Breast epithelium (tissue), 4 donors: ENCODE data around the gene MATN1. TPM values are rescaled to one million over a fixed set of nuclear protein-coding genes. Genes with fewer than 3 reads are reported as not detected.

Source experiments
- DNase-seq, 2 donors: peaks; one replicate each; pipeline ENCODE4 v3.0.0-alpha.2; 2019; ENCODE audit warnings: low spot score in 2 of 2
- H3K27ac ChIP-seq, 2 donors: fragments of 200-600 bp; sonication (generic) in 1 of 2; one replicate each; pipeline ENCODE4 v1.5.1; 2016 to 2019; ENCODE audit warnings: mild to moderate bottlenecking in 1 of 2
- H3K27me3 ChIP-seq, 2 donors: fragments of 200-600 bp; sonication (generic) in 1 of 2; one replicate each; pipeline versions ENCODE4 v1.5.1 to v1.6.0; 2017 to 2019; ENCODE audit warnings: control low read depth in 1 of 2, mild to moderate bottlenecking in 1 of 2
- H3K36me3 ChIP-seq: fragments of 200-600 bp; one replicate; pipeline ENCODE4 v1.5.1; 2019
- H3K4me1 ChIP-seq, 2 donors: fragments of 200-600 bp; sonication (generic); one replicate each; pipeline ENCODE4 v1.5.1; 2016 to 2019; ENCODE audit warnings: control low read depth in 1 of 2
- H3K4me3 ChIP-seq, 3 donors: fragments of 200-600 bp; sonication (generic); 1 replicate in 2 of 3; 2 replicates in 1 of 3; pipeline ENCODE4 v1.5.1; 2016 to 2019; ENCODE audit warnings: mild to moderate bottlenecking in 3 of 3, moderate library complexity in 2 of 3
- H3K9me3 ChIP-seq, 2 donors: fragments of 200-600 bp; sonication (generic) in 1 of 2; one replicate each; pipeline ENCODE4 v1.5.1; 2016 to 2019; ENCODE audit warnings: control low read depth in 1 of 2
- CTCF ChIP-seq, 3 donors: fragments of 450-650 bp; IDR thresholded peaks; one replicate each; pipeline ENCODE4 v1.5.1; 2016 to 2017; ENCODE audit warnings: antibody characterized with exemption in 3 of 3, mild to moderate bottlenecking in 3 of 3, moderate library complexity in 3 of 3
- POLR2A ChIP-seq: fragments of 450-650 bp; IDR thresholded peaks from one replicate; pipeline ENCODE4 v1.6.1; 2016; ENCODE audit warnings: antibody characterized with exemption, mild to moderate bottlenecking, moderate library complexity
- POLR2AphosphoS5 ChIP-seq, 3 donors: sonication (generic); formaldehyde crosslinking; IDR thresholded peaks; one replicate each; pipeline ENCODE4 v1.6.1; 2017; ENCODE audit warnings: antibody characterized with exemption in 3 of 3
- intact Hi-C: fragments of 100-400 bp; cut with DNase I; formaldehyde crosslinking; loops from one replicate; pipeline ENCODE4 v1.15.1; 2023; ENCODE audit warnings: low total_unique reads
- total RNA-seq, 3 donors: library from RNA; depleted of rRNA; stranded (reverse); fragments of >200 nt; gene quantifications; one replicate each; pipeline ENCODE4 v1.1.0, GENCODE V29; 2016

MATN1 gene
- total RNA-seq, 3 donors from 2014 or later: not detected

- TF ChIP-seq POLR2AphosphoS5 (IDR thresholded peaks at IDR 0.05) (no peak), POLR2A (no peak), CTCF (IDR thresholded peaks at IDR 0.05) (no peak)
- no peaks in the 10 kb centered on the region for H3K4me1 ChIP-seq
- H3K4me3 ChIP-seq: no peak overlapping the region
- no peaks in the 10 kb centered on the region for H3K27me3 ChIP-seq
- intact Hi-C loops: no loop called here
- no peak overlapping the region for H3K27ac ChIP-seq
- no peaks in the 10 kb centered on the region for H3K36me3 ChIP-seq
- no peak for DNase-seq
- no peaks in the 10 kb centered on the region for H3K9me3 ChIP-seq
These were observed 7.5 kb downstream of the MATN1 start for GRCh38 chr1:30715886-30716285.

- Histone ChIP-seq H3K27ac (no peak overlapping the region), H3K27me3 (no peaks in the 10 kb centered on the region), H3K9me3 (no peaks in the 10 kb centered on the region), H3K36me3 (no peaks in the 10 kb centered on the region), H3K4me1 (no peaks in the 10 kb centered on the region), H3K4me3 (no peak overlapping the region)
- intact Hi-C loops: no loop called here
- no peak for DNase-seq
- TF ChIP-seq POLR2A (no peak), CTCF (IDR thresholded peaks at IDR 0.05) (no peak), POLR2AphosphoS5 (IDR thresholded peaks at IDR 0.05) (no peak)
These were observed 8.2 kb downstream of the MATN1 start for GRCh38 chr1:30715216-30715615.

GRCh38 chr1:30714536-30715090 is 8.8 kb downstream of the MATN1 start:
- no peak for DNase-seq
- H3K27me3 ChIP-seq: no peaks in the 10 kb centered on the region
- H3K27ac ChIP-seq: no peak overlapping the region
- no peaks in the 10 kb centered on the region for H3K4me1 ChIP-seq
- intact Hi-C loops: no loop called here
- H3K36me3 ChIP-seq: no peaks in the 10 kb centered on the region
- no peak for TF ChIP-seq CTCF (IDR thresholded peaks at IDR 0.05)
- no peak for TF ChIP-seq POLR2AphosphoS5 (IDR thresholded peaks at IDR 0.05)
- TF ChIP-seq POLR2A: no peak
- H3K4me3 ChIP-seq: no peak overlapping the region
- H3K9me3 ChIP-seq: no peaks in the 10 kb centered on the region

- H3K27me3 ChIP-seq: no peaks in the 10 kb centered on the region
- no peak for TF ChIP-seq POLR2A
- no peak for TF ChIP-seq POLR2AphosphoS5 (IDR thresholded peaks at IDR 0.05)
- no peak for TF ChIP-seq CTCF (IDR thresholded peaks at IDR 0.05)
- intact Hi-C loops: no loop called here
- no peak overlapping the region for H3K27ac ChIP-seq
- no peak for DNase-seq
- no peak overlapping the region for H3K4me3 ChIP-seq
- H3K4me1 ChIP-seq: no peaks in the 10 kb centered on the region
- no peaks in the 10 kb centered on the region for H3K9me3 ChIP-seq
- H3K36me3 ChIP-seq: no peaks in the 10 kb centered on the region
These were observed 9.4 kb downstream of the MATN1 start for GRCh38 chr1:30714025-30714424.

GRCh38 chr1:30713311-30713710 is 10.1 kb downstream of the MATN1 start:
- no peaks in the 10 kb centered on the region for H3K36me3 ChIP-seq
- H3K27ac ChIP-seq: no peak overlapping the region
- H3K4me3 ChIP-seq: no peak overlapping the region
- intact Hi-C loops: no loop called here
- TF ChIP-seq POLR2AphosphoS5 (IDR thresholded peaks at IDR 0.05) (no peak), CTCF (IDR thresholded peaks at IDR 0.05) (no peak), POLR2A (no peak)
- no peaks in the 10 kb centered on the region for H3K4me1 ChIP-seq
- no peaks in the 10 kb centered on the region for H3K27me3 ChIP-seq
- no peaks in the 10 kb centered on the region for H3K9me3 ChIP-seq
- DNase-seq: no peak
